Muscle of arm (tissue), 12 donors: ENCODE results near the gene DRC3. TPM values are rescaled to one million over a fixed set of nuclear protein-coding genes. Genes with fewer than 3 reads are reported as not detected.
"Not testable (repeated sequence)": the region's sequence is repeated elsewhere in the genome, so short reads cannot be mapped to it uniquely, and the experiment has no call there.

Experiments
- DNase-seq: peaks from one replicate; pipeline ENCODE4 v3.0.0-alpha.2; 2013
- polyA plus RNA-seq, 12 donors: library from polyadenylated mRNA; unstranded; fragments of 120-200 nt; gene quantifications; one replicate each; pipeline ENCODE4 v1.2.1, GENCODE V29; 2013; ENCODE audit not compliant: insufficient read length in 12 of 12

Gene DRC3
- polyA plus RNA-seq, 12 donors: 3.4 to 9.0 (median 6.0) TPM; not detected in 1

GRCh38 chr17:17940441-17940911, 32.2 kb upstream of the DRC3 start:
- no peak for DNase-seq

- no peak for DNase-seq
These were observed 31.6 kb upstream of the DRC3 start for GRCh38 chr17:17941015-17941414.

- DNase-seq: no peak
These were observed 29.8 kb upstream of the DRC3 start for GRCh38 chr17:17942846-17943245.

- DNase-seq: no peak
These were observed 29.2 kb upstream of the DRC3 start for GRCh38 chr17:17943281-17943984.

GRCh38 chr17:17944242-17944641, 28.4 kb upstream of the DRC3 start:
- no peak for DNase-seq

- DNase-seq: no peak
These were observed 27.9 kb upstream of the DRC3 start for GRCh38 chr17:17944743-17945142.

GRCh38 chr17:17946093-17946492, 26.6 kb upstream of the DRC3 start:
- DNase-seq: no peak

- DNase-seq: no peak
These were observed 25.4 kb upstream of the DRC3 start for GRCh38 chr17:17947309-17947708.

- no peak for DNase-seq
These were observed 24.7 kb upstream of the DRC3 start for GRCh38 chr17:17947966-17948365.

- no peak for DNase-seq
These were observed 22.3 kb upstream of the DRC3 start for GRCh38 chr17:17950347-17950746.

GRCh38 chr17:17950806-17951205, 21.9 kb upstream of the DRC3 start:
- no peak for DNase-seq

- no peak for DNase-seq
These were observed 21.1 kb upstream of the DRC3 start for GRCh38 chr17:17951524-17951923.

GRCh38 chr17:17952691-17953090, 20.0 kb upstream of the DRC3 start:
- DNase-seq: no peak

- no peak for DNase-seq
These were observed 18.6 kb upstream of the DRC3 start for GRCh38 chr17:17954079-17954478.

- not testable (repeated sequence) for DNase-seq
These were observed 16.8 kb upstream of the DRC3 start for GRCh38 chr17:17955790-17956341.

GRCh38 chr17:17957584-17957916, 15.1 kb upstream of the DRC3 start:
- DNase-seq: no peak

GRCh38 chr17:17958982-17959381, 13.7 kb upstream of the DRC3 start:
- no peak for DNase-seq

GRCh38 chr17:17959520-17960361, 12.9 kb upstream of the DRC3 start:
- DNase-seq: peak; percentile 53

- DNase-seq: no peak
These were observed 12.1 kb upstream of the DRC3 start for GRCh38 chr17:17960500-17961030.

- DNase-seq: no peak
These were observed 9.6 kb upstream of the DRC3 start for GRCh38 chr17:17963066-17963465.

- no peak for DNase-seq
These were observed 8.8 kb upstream of the DRC3 start for GRCh38 chr17:17963694-17964436.

GRCh38 chr17:17964710-17965109, 8.0 kb upstream of the DRC3 start:
- DNase-seq: no peak
